ENCODE measurements around the gene SH3BP4.

The SH3BP4 gene

GRCh38 chr2:234977228-234977679 is 25.4 kb downstream of the SH3BP4 start:
- DNase-seq (ENCODE audit: low read depth): no peak
- H3K4me3 ChIP-seq (ENCODE audit: low read depth, low read length): no peak overlapping the region
- no peak for TF ChIP-seq CTCF (IDR thresholded peaks at IDR 0.05; ENCODE audit: low read depth, low read length, missing control alignments)

GRCh38 chr2:234978466-234979203 is 26.8 kb downstream of the SH3BP4 start:
- H3K4me3 ChIP-seq (ENCODE audit: low read depth, low read length): no peak overlapping the region
- no peak for TF ChIP-seq CTCF (IDR thresholded peaks at IDR 0.05; ENCODE audit: low read depth, low read length, missing control alignments)
- DNase-seq (ENCODE audit: low read depth): no peak

- no peak overlapping the region for H3K4me3 ChIP-seq (ENCODE audit: low read depth, low read length)
- DNase-seq (ENCODE audit: low read depth): no peak
- no peak for TF ChIP-seq CTCF (IDR thresholded peaks at IDR 0.05; ENCODE audit: low read depth, low read length, missing control alignments)
Observed at GRCh38 chr2:234979204-234980167, 27.7 kb downstream of the SH3BP4 start.

GRCh38 chr2:234980451-234981187 is 28.8 kb downstream of the SH3BP4 start:
- no peak for DNase-seq (ENCODE audit: low read depth)
- TF ChIP-seq CTCF (IDR thresholded peaks at IDR 0.05; ENCODE audit: low read depth, low read length, missing control alignments): no peak
- H3K4me3 ChIP-seq (ENCODE audit: low read depth, low read length): no peak overlapping the region

- H3K4me3 ChIP-seq (ENCODE audit: low read depth, low read length): no peak overlapping the region
- DNase-seq (ENCODE audit: low read depth): no peak
- no peak for TF ChIP-seq CTCF (IDR thresholded peaks at IDR 0.05; ENCODE audit: low read depth, low read length, missing control alignments)
Observed at GRCh38 chr2:234981197-234982095, 29.6 kb downstream of the SH3BP4 start.

Measured in GM12864 (cell line).